Tibial nerve (tissue), 4 donors: ENCODE data around the gene TOP1. TPM values are rescaled to one million over a fixed set of nuclear protein-coding genes. Genes with fewer than 3 reads are reported as not detected.

ENCODE experiments used
- DNase-seq, 2 donors: peaks; one replicate each; pipeline ENCODE4 v3.0.0-alpha.2; 2019; ENCODE audit warnings: low spot score in 2 of 2
- H3K27ac ChIP-seq, 4 donors: fragments of 200-600 bp; sonication (generic) in 3 of 4; one replicate each; pipeline ENCODE4 v1.5.1; 2017 to 2019; ENCODE audit warnings: mild to moderate bottlenecking in 1 of 4
- H3K27me3 ChIP-seq, 2 donors: fragments of 200-600 bp; sonication (generic) in 1 of 2; one replicate each; pipeline versions ENCODE4 v1.5.1 to v1.6.0; 2017 to 2019
- H3K36me3 ChIP-seq, 3 donors: fragments of 200-600 bp; sonication (generic); one replicate each; pipeline ENCODE4 v1.5.1; 2018 to 2019
- H3K4me1 ChIP-seq, 4 donors: fragments of 200-600 bp; sonication (generic) in 3 of 4; one replicate each; pipeline ENCODE4 v1.5.1; 2017 to 2019
- H3K4me3 ChIP-seq, 4 donors: fragments of 200-600 bp; sonication (generic) in 3 of 4; one replicate each; pipeline ENCODE4 v1.5.1; 2017 to 2019; ENCODE audit warnings: mild to moderate bottlenecking in 1 of 4, moderate library complexity in 1 of 4
- H3K9me3 ChIP-seq, 4 donors: fragments of 200-600 bp; sonication (generic) in 3 of 4; one replicate each; pipeline ENCODE4 v1.5.1; 2017 to 2019
- EP300 ChIP-seq, 2 donors: sonication (generic); formaldehyde crosslinking; IDR thresholded peaks; one replicate each; pipeline ENCODE4 v1.6.1; 2017; ENCODE audit warnings: antibody characterized with exemption in 2 of 2, mild to moderate bottlenecking in 1 of 2
- POLR2A ChIP-seq, 2 donors: fragments of 450-650 bp; IDR thresholded peaks; one replicate each; pipeline ENCODE4 v1.6.1; 2017; ENCODE audit warnings: antibody characterized with exemption in 2 of 2, mild to moderate bottlenecking in 2 of 2, moderate library complexity in 2 of 2
- WGBS, 2 donors: methylation state at CpG; one replicate each; pipeline ENCODE4 v1.1.5; 2018; 5-methylcytosine and 5-hydroxymethylcytosine counted together
- total RNA-seq, 4 donors: library from RNA; depleted of rRNA; stranded (reverse); fragments of >200 nt; gene quantifications; one replicate each; pipeline ENCODE4 v1.1.0, GENCODE V29; 2016
- TF ChIP-seq, protein P1 (sequence below), 5 experiments: fragments of 200-600 bp in 3 of 5; fragments of 450-650 bp in 2 of 5; sonication (generic) in 3 of 5; IDR thresholded peaks; one replicate each; pipeline ENCODE4 v1.5.1; 2016 to 2019; ENCODE audit warnings: antibody characterized with exemption in 5 of 5, mild to moderate bottlenecking in 3 of 5, moderate library complexity in 2 of 5

The TOP1 gene
- total RNA-seq, 4 donors from 2014 or later: 17.9 to 29.1 (median 23.1) TPM

DNA sequence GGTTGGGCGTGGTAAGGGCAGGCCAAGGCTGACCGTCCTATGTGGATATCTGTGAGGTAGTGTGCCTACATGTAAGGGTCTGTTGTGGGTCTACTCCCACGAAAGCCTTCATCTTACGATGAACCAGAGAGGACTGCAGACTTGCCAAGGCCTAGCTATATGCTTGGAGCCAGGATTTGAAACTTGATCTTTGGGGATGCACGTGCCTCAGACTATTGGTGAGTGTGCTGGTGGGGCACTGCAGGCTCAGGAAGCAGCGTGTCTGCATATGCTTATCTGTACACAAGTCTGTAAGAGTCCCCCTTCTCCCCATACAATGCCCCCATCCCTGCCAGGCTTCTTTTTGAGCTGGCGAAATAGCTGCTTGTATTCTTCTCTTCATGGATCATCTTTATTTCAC, 126.6 kb downstream of the TOP1 start:
- H3K4me3 ChIP-seq: no peak overlapping the region
- TF ChIP-seq EP300 (IDR thresholded peaks at IDR 0.05) (no peak), POLR2A (IDR thresholded peaks at IDR 0.05) (no peak)
- TF ChIP-seq, protein P1, sequence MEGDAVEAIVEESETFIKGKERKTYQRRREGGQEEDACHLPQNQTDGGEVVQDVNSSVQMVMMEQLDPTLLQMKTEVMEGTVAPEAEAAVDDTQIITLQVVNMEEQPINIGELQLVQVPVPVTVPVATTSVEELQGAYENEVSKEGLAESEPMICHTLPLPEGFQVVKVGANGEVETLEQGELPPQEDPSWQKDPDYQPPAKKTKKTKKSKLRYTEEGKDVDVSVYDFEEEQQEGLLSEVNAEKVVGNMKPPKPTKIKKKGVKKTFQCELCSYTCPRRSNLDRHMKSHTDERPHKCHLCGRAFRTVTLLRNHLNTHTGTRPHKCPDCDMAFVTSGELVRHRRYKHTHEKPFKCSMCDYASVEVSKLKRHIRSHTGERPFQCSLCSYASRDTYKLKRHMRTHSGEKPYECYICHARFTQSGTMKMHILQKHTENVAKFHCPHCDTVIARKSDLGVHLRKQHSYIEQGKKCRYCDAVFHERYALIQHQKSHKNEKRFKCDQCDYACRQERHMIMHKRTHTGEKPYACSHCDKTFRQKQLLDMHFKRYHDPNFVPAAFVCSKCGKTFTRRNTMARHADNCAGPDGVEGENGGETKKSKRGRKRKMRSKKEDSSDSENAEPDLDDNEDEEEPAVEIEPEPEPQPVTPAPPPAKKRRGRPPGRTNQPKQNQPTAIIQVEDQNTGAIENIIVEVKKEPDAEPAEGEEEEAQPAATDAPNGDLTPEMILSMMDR (IDR thresholded peaks at IDR 0.05): no peak
- peaks cover 0 to 8% (median 6%) of the 10 kb centered on the region in 3 donors for H3K36me3 ChIP-seq
- H3K4me1 ChIP-seq: peaks cover 0 to 84% (median 42%) of the 10 kb centered on the region in 4 donors
- no peak overlapping the region for H3K27ac ChIP-seq
- DNase-seq: no peak
- 68 to 81% methylated on average over 7 of the region's 7 CpGs for WGBS, 2 donors
- no peaks in the 10 kb centered on the region for H3K9me3 ChIP-seq
- no peaks in the 10 kb centered on the region for H3K27me3 ChIP-seq

DNA sequence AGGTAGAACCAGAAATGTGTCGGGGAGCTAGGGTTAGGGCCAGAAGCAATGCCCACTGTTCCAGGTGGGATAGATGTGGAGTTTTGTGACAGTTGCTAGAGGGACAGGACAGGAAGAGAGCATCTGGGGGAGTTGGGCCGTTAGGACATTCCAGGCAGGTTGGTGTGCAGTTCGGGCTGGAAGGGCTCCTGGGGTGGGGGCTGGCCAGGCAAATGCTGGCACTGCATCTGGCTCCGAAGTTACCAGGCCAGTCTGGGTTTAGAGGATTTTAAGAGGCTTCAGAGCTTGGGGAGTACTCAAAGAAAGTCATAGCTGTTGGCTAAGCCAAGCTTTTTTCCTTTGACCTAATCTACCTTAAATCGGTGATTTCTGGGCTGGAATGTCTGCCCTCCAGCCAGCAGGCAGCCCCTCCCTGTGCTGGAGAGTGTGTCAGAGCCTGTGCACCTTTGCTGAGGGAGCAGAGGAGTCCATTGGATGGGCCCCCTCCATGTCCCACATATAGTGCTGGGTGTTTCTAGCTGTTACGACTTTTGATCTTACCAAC, 129.5 kb downstream of the TOP1 start:
- H3K27ac ChIP-seq: peak overlapping the region in 2 of 4 donors; percentile 36 to 55
- no peaks in the 10 kb centered on the region for H3K9me3 ChIP-seq
- H3K4me3 ChIP-seq: no peak overlapping the region
- TF ChIP-seq EP300 (IDR thresholded peaks at IDR 0.05): no peak
- DNase-seq: no peak
- no peaks in the 10 kb centered on the region for H3K27me3 ChIP-seq
- WGBS, 2 donors: 82 to 84% methylated on average over 6 of the region's 6 CpGs
- H3K4me1 ChIP-seq: peaks cover 0 to 71% (median 33%) of the 10 kb centered on the region in 4 donors
- H3K36me3 ChIP-seq: peaks cover 0 to 30% (median 15%) of the 10 kb centered on the region in 3 donors

DNA sequence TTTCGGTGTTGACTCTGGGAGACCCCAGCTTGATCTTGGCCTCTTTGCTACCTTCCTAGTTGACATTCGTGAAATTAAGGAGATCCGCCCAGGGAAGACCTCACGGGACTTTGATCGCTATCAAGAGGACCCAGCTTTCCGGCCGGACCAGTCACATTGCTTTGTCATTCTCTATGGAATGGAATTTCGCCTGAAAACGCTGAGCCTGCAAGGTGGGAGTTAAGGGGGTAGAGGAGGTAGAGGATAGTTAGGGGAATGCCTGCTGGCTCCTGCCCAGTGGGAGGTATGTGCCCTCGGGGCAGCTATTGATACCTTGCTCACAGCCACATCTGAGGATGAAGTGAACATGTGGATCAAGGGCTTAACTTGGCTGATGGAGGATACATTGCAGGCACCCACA, 130.9 kb downstream of the TOP1 start:
- TF ChIP-seq EP300 (IDR thresholded peaks at IDR 0.05) (no peak), POLR2A (IDR thresholded peaks at IDR 0.05) (no peak)
- TF ChIP-seq, protein P1 (IDR thresholded peaks at IDR 0.05): no peak
- Histone ChIP-seq H3K27me3 (no peaks in the 10 kb centered on the region), H3K27ac (peak overlapping the region in 1 of 4 donors; percentile 17), H3K9me3 (no peaks in the 10 kb centered on the region), H3K36me3 (peaks cover 0 to 44% (median 29%) of the 10 kb centered on the region in 3 donors), H3K4me3 (no peak overlapping the region), H3K4me1 (peaks cover 0 to 57% (median 30%) of the 10 kb centered on the region in 4 donors)
- DNase-seq: no peak
- WGBS, 2 donors: 84 to 91% methylated on average over 10 of the region's 10 CpGs

DNA sequence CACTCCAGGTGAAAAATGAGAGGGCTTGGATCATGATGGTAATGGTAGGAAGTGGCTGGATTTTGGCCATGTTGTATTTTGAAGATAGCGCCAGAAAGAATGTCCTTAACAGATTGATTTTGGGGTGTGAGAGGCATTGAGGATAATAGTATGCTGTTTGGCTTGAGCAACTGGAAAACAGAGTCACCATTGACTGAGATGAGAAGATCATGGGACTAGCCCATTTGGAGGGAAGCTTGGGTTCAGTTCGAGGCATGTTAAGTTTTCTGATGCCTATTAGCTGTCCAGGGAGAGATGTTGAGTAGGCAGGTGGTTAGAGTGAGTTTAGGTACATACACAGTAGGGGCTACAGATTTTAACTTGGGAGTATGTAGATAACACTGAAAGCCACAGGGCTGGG, 132.1 kb downstream of the TOP1 start:
- TF ChIP-seq, protein P1 (IDR thresholded peaks at IDR 0.05): no peak
- TF ChIP-seq EP300 (IDR thresholded peaks at IDR 0.05) (no peak), POLR2A (IDR thresholded peaks at IDR 0.05) (no peak)
- 69 to 80% methylated on average over 2 of the region's 2 CpGs for WGBS, 2 donors

DNA sequence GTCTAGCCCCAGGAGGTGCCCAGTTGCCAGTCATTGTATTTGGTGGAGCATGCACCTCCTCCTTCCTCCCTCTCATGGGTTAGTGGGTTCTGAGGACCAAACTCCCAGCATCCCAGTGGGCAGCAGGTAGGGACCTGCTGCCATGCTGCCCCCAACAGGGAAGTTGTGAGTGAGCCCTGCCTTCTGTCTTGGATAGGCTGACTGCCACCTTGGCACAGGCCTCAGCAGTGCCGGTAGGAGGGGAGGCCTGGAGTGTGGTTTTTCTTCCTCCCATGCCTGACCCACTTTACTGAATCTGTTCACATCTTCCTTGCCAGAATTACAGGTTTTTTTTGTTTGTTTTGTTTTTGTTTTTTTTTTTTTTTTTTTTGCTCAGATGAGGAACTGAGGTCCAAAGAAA, 133.3 kb downstream of the TOP1 start:
- Histone ChIP-seq H3K36me3 (peaks cover 2 to 67% (median 46%) of the 10 kb centered on the region in 3 donors), H3K4me1 (peaks cover 0 to 35% (median 17%) of the 10 kb centered on the region in 4 donors), H3K9me3 (no peaks in the 10 kb centered on the region), H3K27ac (peak overlapping the region in 2 of 4 donors; percentile 24 to 45), H3K27me3 (no peaks in the 10 kb centered on the region), H3K4me3 (no peak overlapping the region)
- TF ChIP-seq, protein P1 (IDR thresholded peaks at IDR 0.05): no peak
- TF ChIP-seq EP300 (IDR thresholded peaks at IDR 0.05) (no peak), POLR2A (IDR thresholded peaks at IDR 0.05) (no peak)
- no peak for DNase-seq
- WGBS, 2 donors: 52 to 61% methylated on average over 1 of the region's 1 CpG

More for the DNA sequence above, 132.1 kb downstream of the TOP1 start:
- Histone ChIP-seq H3K4me1 (peaks cover 0 to 46% (median 23%) of the 10 kb centered on the region in 4 donors), H3K36me3 (peaks cover 0 to 55% (median 39%) of the 10 kb centered on the region in 3 donors), H3K4me3 (no peak overlapping the region), H3K27ac (no peak overlapping the region), H3K9me3 (no peaks in the 10 kb centered on the region), H3K27me3 (no peaks in the 10 kb centered on the region)
- DNase-seq: no peak
